ENCODE measurements around the gene HARS2.

DNA sequence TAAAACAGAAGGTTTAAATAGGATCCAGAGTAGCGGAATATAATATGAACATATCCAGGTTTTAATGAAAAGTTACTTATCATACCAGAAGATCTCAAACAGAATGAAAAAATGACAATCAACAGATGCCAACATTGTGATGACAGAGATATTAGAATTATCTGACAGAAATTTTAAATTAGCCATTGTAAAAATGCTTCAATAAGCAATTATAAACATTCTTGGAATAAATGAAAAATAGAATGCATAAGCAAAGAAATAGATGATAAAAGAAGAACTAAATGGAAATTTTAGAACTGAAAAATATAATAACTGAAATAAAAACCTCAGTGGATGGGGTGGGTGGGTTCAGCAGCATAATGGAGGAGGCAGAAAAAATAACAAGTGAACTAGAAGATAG lies 46.2 kb downstream of the HARS2 start:
- TF ChIP-seq, protein P1, sequence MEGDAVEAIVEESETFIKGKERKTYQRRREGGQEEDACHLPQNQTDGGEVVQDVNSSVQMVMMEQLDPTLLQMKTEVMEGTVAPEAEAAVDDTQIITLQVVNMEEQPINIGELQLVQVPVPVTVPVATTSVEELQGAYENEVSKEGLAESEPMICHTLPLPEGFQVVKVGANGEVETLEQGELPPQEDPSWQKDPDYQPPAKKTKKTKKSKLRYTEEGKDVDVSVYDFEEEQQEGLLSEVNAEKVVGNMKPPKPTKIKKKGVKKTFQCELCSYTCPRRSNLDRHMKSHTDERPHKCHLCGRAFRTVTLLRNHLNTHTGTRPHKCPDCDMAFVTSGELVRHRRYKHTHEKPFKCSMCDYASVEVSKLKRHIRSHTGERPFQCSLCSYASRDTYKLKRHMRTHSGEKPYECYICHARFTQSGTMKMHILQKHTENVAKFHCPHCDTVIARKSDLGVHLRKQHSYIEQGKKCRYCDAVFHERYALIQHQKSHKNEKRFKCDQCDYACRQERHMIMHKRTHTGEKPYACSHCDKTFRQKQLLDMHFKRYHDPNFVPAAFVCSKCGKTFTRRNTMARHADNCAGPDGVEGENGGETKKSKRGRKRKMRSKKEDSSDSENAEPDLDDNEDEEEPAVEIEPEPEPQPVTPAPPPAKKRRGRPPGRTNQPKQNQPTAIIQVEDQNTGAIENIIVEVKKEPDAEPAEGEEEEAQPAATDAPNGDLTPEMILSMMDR (IDR thresholded peaks at IDR 0.05; ENCODE audit: insufficient read depth, low read length, poor library complexity, severe bottlenecking): no peak
- TF ChIP-seq EZH2phosphoT487 (conservative IDR thresholded peaks at IDR 0.05; ENCODE audit: low read length): no peak

All from SU-DHL-6 (cell line).